Fibroblast of skin of abdomen (primary cell): Measurements from ENCODE around the gene NR1H3. TPM values are rescaled to one million over a fixed set of nuclear protein-coding genes. Genes with fewer than 3 reads are reported as not detected.
"Not testable (repeated sequence)": the region's sequence is repeated elsewhere in the genome, so short reads cannot be mapped to it uniquely, and the experiment has no call there.

Experiments used
- DNase-seq: peaks from one replicate; pipeline ENCODE4 v3.0.0-alpha.2; 2013
- polyA plus RNA-seq, 2 experiments: library from polyadenylated mRNA; unstranded; fragments of 120-200 nt; gene quantifications; one replicate each; pipeline ENCODE4 v1.2.1, GENCODE V29; 2013; ENCODE audit not compliant: insufficient read length in 2 of 2

NR1H3 gene
- 7.0 TPM for polyA plus RNA-seq (2013, experiment 1 of 2; ENCODE audit: insufficient read length)
- polyA plus RNA-seq (2013, experiment 2 of 2; ENCODE audit: insufficient read length), result 8.2 TPM

- DNase-seq, result peak; percentile 60
These were observed at the start of gene NR1H3 for GRCh38 chr11:47257517-47258316. TSS of gene NR1H3 (plus strand) at chr11:47257996. CDS start at chr11:47259217, 1,221 bp downstream.

GRCh38 chr11:47208008-47208552, 49.7 kb upstream of the NR1H3 start:
- DNase-seq, result not testable (repeated sequence)

GRCh38 chr11:47208628-47209027, 49.2 kb upstream of the NR1H3 start:
- DNase-seq, result no peak

GRCh38 chr11:47212938-47213337, 44.9 kb upstream of the NR1H3 start:
- DNase-seq, result no peak

GRCh38 chr11:47213950-47214565, 43.7 kb upstream of the NR1H3 start:
- peak; percentile 78 for DNase-seq

- DNase-seq, result no peak
These were observed 42.4 kb upstream of the NR1H3 start for GRCh38 chr11:47215366-47215910.

- peak; percentile 82 for DNase-seq
These were observed 41.5 kb upstream of the NR1H3 start for GRCh38 chr11:47216121-47216798.

- DNase-seq, result peak; percentile 58
These were observed 37.4 kb upstream of the NR1H3 start for GRCh38 chr11:47220401-47220821.

GRCh38 chr11:47222696-47223095, 35.1 kb upstream of the NR1H3 start:
- no peak for DNase-seq

GRCh38 chr11:47225552-47226400, 32.0 kb upstream of the NR1H3 start:
- no peak for DNase-seq

GRCh38 chr11:47229161-47229560, 28.6 kb upstream of the NR1H3 start:
- no peak for DNase-seq

GRCh38 chr11:47233051-47233450, 24.7 kb upstream of the NR1H3 start:
- DNase-seq, result no peak

- peak; percentile 69 for DNase-seq
These were observed 23.7 kb upstream of the NR1H3 start for GRCh38 chr11:47233989-47234668.

GRCh38 chr11:47234669-47235100, 23.1 kb upstream of the NR1H3 start:
- peak; percentile 40 for DNase-seq

GRCh38 chr11:47235163-47235562, 22.6 kb upstream of the NR1H3 start:
- DNase-seq, result no peak

- peak; percentile 52 for DNase-seq
These were observed 21.3 kb upstream of the NR1H3 start for GRCh38 chr11:47236482-47236881.

GRCh38 chr11:47239852-47240251, 17.9 kb upstream of the NR1H3 start:
- DNase-seq, result no peak

- no peak for DNase-seq
These were observed 15.9 kb upstream of the NR1H3 start for GRCh38 chr11:47241841-47242301.

GRCh38 chr11:47242596-47243192, 15.1 kb upstream of the NR1H3 start:
- no peak for DNase-seq

GRCh38 chr11:47243454-47243853, 14.3 kb upstream of the NR1H3 start:
- DNase-seq, result no peak
